Keratinocyte (primary cell): ENCODE measurements around the gene HIPK1. TPM values are rescaled to one million over a fixed set of nuclear protein-coding genes. Genes with fewer than 3 reads are reported as not detected.

ENCODE experiments used
- DNase-seq: peaks from one replicate; pipeline ENCODE4 v3.0.0-alpha.2; 2011; ENCODE audit warnings: low read depth, missing footprints, low spot score
- FAIRE-seq: peaks from 2 replicates; lab custom pipeline; 2011; peaks lifted over from hg19 to GRCh38; lab: Jason Lieb, UNC
- H2AFZ ChIP-seq: 2 replicates; pipeline ENCODE4 v1.6.0; 2012; ENCODE audit warnings: low read length, control low read depth, inconsistent platforms; ENCODE audit not compliant: control insufficient read depth
- H3K27ac ChIP-seq: 2 replicates; pipeline ENCODE4 v1.5.1; 2011; ENCODE audit warnings: low read length; ENCODE audit not compliant: control insufficient read depth, insufficient read depth
- H3K27me3 ChIP-seq: 3 replicates; pipeline ENCODE4 v1.6.0; 2011; ENCODE audit warnings: low read length; ENCODE audit not compliant: control insufficient read depth, insufficient read depth; ENCODE audit errors: extremely low read depth
- H3K36me3 ChIP-seq, 2 experiments: 2 replicates in 1 of 2; 3 replicates in 1 of 2; pipeline ENCODE4 v1.5.1; 2011; ENCODE audit warnings: low read length in 2 of 2, mild to moderate bottlenecking in 1 of 2; ENCODE audit not compliant: control insufficient read depth in 2 of 2, insufficient read depth in 2 of 2; ENCODE audit errors: extremely low read depth in 1 of 2
- H3K4me1 ChIP-seq: 3 replicates; pipeline ENCODE4 v1.5.1; 2011; ENCODE audit warnings: low read length; ENCODE audit not compliant: control insufficient read depth, insufficient read depth; ENCODE audit errors: extremely low read depth
- H3K4me2 ChIP-seq: 3 replicates; pipeline ENCODE4 v1.6.0; 2011; ENCODE audit warnings: low read depth, low read length; ENCODE audit not compliant: control insufficient read depth, insufficient read depth; ENCODE audit errors: extremely low read depth
- H3K4me3 ChIP-seq, 3 experiments: fragments of 200-600 bp in 1 of 3; sonication (generic) in 1 of 3; 2 replicates in 2 of 3; 3 replicates in 1 of 3; pipeline ENCODE4 v1.5.1; 2011 to 2016; ENCODE audit warnings: low read length in 3 of 3, mild to moderate bottlenecking in 3 of 3, control low read depth in 2 of 3, inconsistent platforms in 1 of 3, low read depth in 1 of 3, mixed read lengths in 1 of 3, mixed run types in 1 of 3, moderate library complexity in 1 of 3; ENCODE audit not compliant: control insufficient read depth in 2 of 3, insufficient read depth in 2 of 3; ENCODE audit errors: extremely low read depth in 1 of 3
- H3K79me2 ChIP-seq: 2 replicates; pipeline ENCODE4 v1.6.0; 2012; ENCODE audit warnings: low read length; ENCODE audit not compliant: control insufficient read depth, insufficient read depth
- H3K9ac ChIP-seq: 3 replicates; pipeline ENCODE4 v1.6.0; 2011; ENCODE audit warnings: low read length; ENCODE audit not compliant: control insufficient read depth, insufficient read depth; ENCODE audit errors: extremely low read depth
- H3K9me1 ChIP-seq: 3 replicates; pipeline ENCODE4 v1.6.0; 2011; ENCODE audit warnings: low read length; ENCODE audit not compliant: control insufficient read depth, insufficient read depth; ENCODE audit errors: extremely low read depth
- H3K9me3 ChIP-seq: 2 replicates; pipeline ENCODE4 v1.5.1; 2012; ENCODE audit warnings: low read depth, low read length; ENCODE audit not compliant: control insufficient read depth
- H4K20me1 ChIP-seq: 3 replicates; pipeline ENCODE4 v1.6.0; 2011; ENCODE audit warnings: low read length; ENCODE audit not compliant: control insufficient read depth, insufficient read depth; ENCODE audit errors: extremely low read depth
- CTCF ChIP-seq, 3 experiments: IDR thresholded peaks in 1 of 3; conservative IDR thresholded peaks in 1 of 3; optimal IDR thresholded peaks in 1 of 3; 2 replicates in 2 of 3; 3 replicates in 1 of 3; pipeline versions ENCODE3 to v1.5.1; 2011; ENCODE audit warnings: low read length in 3 of 3, mild to moderate bottlenecking in 3 of 3, moderate library complexity in 2 of 3, control low read depth in 1 of 3, inconsistent platforms in 1 of 3; ENCODE audit not compliant: insufficient read depth in 2 of 3; ENCODE audit errors: extremely low read depth in 1 of 3
- EZH2 ChIP-seq: IDR thresholded peaks from one replicate; pipeline ENCODE4 v1.6.1; 2012; ENCODE audit warnings: inconsistent platforms, mild to moderate bottlenecking, low read length, moderate library complexity
- dilution Hi-C: fragments of 300-500 bp; cut with MboI; formaldehyde crosslinking; loops from one replicate; pipeline ENCODE4 v1.7.0; 2020; ENCODE audit warnings: low sequenced_read_pairs; ENCODE audit not compliant: extremely low pct_ligation_motif_present
- polyA plus RNA-seq, 5 experiments: library from polyadenylated mRNA; depleted of rRNA in 3 of 5; stranded (reverse) in 3 of 5; stranded (forward) in 1 of 5; unstranded in 1 of 5; fragments of >200 nt; gene quantifications; 1 replicate in 1 of 5; 2 replicates in 3 of 5; 3 replicates in 1 of 5; pipeline versions ENCODE4 v1.2.1 to v1.2.3, GENCODE V29; 2011 to 2012; ENCODE audit warnings: missing spikeins in 2 of 5, low read depth in 1 of 5, low replicate concordance in 1 of 5

HIPK1 gene
- polyA plus RNA-seq, 1 donor (not counting 4 experiments of a cell fraction or from before 2014, with no cell fraction given) = 19.9 TPM

- no peaks in the 10 kb centered on the region for H3K9me3 ChIP-seq
- H3K4me3 ChIP-seq = no peak overlapping the region
- H3K79me2 ChIP-seq = no peaks in the 10 kb centered on the region
- no peaks in the 10 kb centered on the region for H4K20me1 ChIP-seq
- dilution Hi-C loops = no loop called here
- H3K27me3 ChIP-seq = no peaks in the 10 kb centered on the region
- H3K36me3 ChIP-seq = no peaks in the 10 kb centered on the region
- H3K4me2 ChIP-seq = no peak overlapping the region
- TF ChIP-seq EZH2 (no peak), CTCF (optimal IDR thresholded peaks at IDR 0.05 in 1 of 3, IDR thresholded peaks at IDR 0.05 in 1 of 3, conservative IDR thresholded peaks at IDR 0.05 in 1 of 3; ENCODE audit: extremely low read depth in 1 of 3, insufficient read depth in 2 of 3, low read length in 3 of 3) (no peak)
- no peak overlapping the region for H2AFZ ChIP-seq
- H3K9ac ChIP-seq = no peak overlapping the region
- H3K27ac ChIP-seq = no peak overlapping the region
- FAIRE-seq = no peak
- no peaks in the 10 kb centered on the region for H3K9me1 ChIP-seq
- DNase-seq = no peak
- no peaks in the 10 kb centered on the region for H3K4me1 ChIP-seq
Observed at GRCh38 chr1:114024049-114024448, 94.9 kb downstream of the HIPK1 start.

DNA sequence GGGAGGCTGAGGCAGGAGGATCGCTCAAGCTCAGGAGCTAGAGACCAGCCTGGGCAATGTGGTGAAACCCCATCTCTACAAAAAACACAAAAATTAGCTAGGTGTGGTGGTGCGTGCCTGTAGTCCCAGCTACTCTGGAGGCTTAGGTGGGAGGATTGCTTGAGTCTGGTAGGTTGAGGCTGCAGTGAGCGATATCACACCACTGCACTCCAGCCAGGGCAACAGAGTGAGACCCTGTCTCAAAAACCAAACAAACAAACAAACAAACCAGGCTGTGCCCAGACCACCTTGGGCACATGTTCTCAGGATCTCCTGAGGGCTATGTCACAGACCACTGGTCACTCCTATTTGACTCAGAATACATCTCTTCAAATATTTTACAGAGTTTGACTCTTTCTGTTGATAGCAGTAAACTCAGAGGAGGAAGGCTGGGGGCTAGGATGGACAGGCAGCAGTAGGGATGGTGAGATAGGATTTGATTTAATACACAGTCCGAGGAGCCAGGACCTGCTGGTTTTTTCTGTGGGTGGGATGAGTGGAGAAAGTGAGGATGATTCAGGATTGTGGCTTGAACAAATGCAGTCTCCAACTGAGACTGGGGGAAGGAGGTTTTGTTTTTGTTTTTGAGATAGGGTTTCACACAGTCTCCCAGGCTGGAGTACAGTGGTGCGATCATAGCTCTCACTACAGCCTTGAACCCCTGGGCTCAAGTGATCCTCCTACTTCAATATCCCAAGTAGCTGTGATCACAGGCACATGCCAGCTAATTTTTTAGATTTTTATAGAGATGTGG, 96.7 kb downstream of the HIPK1 start:
- H3K4me2 ChIP-seq = no peak overlapping the region
- FAIRE-seq (no peak), DNase-seq (no peak)
- dilution Hi-C loops = no loop called here
- H3K27me3 ChIP-seq = no peaks in the 10 kb centered on the region
- H4K20me1 ChIP-seq = no peaks in the 10 kb centered on the region
- H3K27ac ChIP-seq = no peak overlapping the region
- no peaks in the 10 kb centered on the region for H3K36me3 ChIP-seq
- H3K9ac ChIP-seq = no peak overlapping the region
- no peak overlapping the region for H3K4me3 ChIP-seq
- no peaks in the 10 kb centered on the region for H3K9me1 ChIP-seq
- H3K9me3 ChIP-seq = no peaks in the 10 kb centered on the region
- no peaks in the 10 kb centered on the region for H3K4me1 ChIP-seq
- no peaks in the 10 kb centered on the region for H3K79me2 ChIP-seq
- no peak overlapping the region for H2AFZ ChIP-seq
- TF ChIP-seq EZH2 (no peak), CTCF (optimal IDR thresholded peaks at IDR 0.05 in 1 of 3, IDR thresholded peaks at IDR 0.05 in 1 of 3, conservative IDR thresholded peaks at IDR 0.05 in 1 of 3; ENCODE audit: extremely low read depth in 1 of 3, insufficient read depth in 2 of 3, low read length in 3 of 3) (no peak)
